GM19463 (cell line): ENCODE measurements around the gene ANKAR.
"Not testable (repeated sequence)": the region's sequence is repeated elsewhere in the genome, so short reads cannot be mapped to it uniquely, and the experiment has no call there.

Source experiments
- ATAC-seq: cut with Tn5 transposase; IDR thresholded peaks from one replicate; pipeline ENCODE4 v1.9.1; 2021; ENCODE audit warnings: mild to moderate bottlenecking, moderate library complexity; ENCODE audit not compliant: unreplicated experiment

ANKAR gene

DNA sequence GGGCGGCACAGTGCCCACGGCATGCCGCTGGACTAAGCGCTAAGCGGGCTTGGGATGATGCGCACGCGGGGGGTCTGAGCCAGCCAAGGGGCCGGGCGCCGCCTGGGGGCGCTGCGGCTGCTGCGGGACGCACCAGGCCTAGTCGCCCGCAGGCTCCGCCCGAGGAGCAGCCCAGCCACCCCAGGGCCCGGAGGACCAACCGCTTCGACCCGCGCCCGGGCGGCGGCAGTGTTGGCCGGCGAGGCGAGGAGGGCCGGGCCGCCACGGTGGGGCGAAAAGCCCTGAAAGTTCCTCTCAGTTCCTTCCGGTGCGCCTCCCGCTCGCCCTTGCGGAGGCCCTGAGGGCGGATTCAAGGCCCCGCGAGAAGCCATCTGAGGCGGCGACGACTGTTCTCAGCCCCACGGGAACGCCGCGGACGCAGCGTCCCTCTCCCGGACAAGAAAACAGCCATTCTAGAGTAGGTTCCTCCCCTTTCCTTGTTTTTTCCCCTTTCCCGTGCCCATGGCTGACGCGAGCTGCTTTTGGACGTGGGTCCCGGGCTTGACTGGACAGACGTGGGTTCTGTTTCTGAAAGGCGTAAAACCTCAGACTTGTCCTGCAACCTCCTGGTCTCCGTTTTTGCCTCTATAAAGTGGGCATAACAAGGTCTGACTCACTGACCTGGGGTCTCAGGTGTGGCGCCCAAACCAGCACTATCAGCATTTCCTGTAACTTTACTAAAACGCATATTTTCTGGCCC lies at the start of gene ANKAR:
TSS of gene ANKAR (plus strand) at position 297 of the 739 bp plus-strand sequence. CDS start 1,821 bp downstream, outside the sequence.
- ATAC-seq = peak; percentile 93

GRCh38 chr2:189625636-189626035 lies 48.8 kb upstream of the ANKAR start:
- ATAC-seq = no peak

GRCh38 chr2:189627789-189628188 lies 46.7 kb upstream of the ANKAR start:
- no peak for ATAC-seq

DNA sequence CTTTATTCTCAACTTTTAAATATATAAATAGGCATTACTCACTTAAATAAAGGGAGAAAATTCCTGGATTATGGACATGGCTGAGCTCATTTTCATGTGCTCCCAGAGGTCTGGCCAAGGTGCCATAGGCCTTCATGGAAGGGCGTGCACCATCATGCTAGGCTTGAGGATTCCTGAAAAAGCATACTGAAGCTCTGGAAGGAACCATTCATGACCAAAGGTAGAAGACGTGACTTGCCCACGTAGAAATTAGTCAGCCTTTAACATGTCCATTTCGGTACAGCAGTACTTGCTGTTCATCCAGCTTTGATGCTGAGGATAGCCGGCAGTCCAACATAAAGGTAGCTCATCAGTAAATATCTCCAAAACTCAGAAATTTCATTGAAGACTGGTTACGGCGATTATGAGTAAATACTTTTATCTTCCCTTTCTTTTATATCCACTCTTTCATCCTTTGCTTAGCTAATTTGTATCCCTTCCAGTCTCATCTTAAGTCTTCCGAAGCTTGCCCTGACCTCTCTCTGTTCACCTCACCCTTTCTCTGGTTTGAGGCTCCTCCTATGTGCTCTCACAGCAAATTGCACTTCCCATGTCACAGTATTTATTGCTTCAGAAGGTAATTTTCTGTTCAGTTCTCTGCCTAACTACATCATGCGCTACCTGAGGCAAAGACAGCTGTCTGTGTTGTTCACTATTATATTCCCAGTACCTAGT lies 45.5 kb upstream of the ANKAR start:
- ATAC-seq = no peak

DNA sequence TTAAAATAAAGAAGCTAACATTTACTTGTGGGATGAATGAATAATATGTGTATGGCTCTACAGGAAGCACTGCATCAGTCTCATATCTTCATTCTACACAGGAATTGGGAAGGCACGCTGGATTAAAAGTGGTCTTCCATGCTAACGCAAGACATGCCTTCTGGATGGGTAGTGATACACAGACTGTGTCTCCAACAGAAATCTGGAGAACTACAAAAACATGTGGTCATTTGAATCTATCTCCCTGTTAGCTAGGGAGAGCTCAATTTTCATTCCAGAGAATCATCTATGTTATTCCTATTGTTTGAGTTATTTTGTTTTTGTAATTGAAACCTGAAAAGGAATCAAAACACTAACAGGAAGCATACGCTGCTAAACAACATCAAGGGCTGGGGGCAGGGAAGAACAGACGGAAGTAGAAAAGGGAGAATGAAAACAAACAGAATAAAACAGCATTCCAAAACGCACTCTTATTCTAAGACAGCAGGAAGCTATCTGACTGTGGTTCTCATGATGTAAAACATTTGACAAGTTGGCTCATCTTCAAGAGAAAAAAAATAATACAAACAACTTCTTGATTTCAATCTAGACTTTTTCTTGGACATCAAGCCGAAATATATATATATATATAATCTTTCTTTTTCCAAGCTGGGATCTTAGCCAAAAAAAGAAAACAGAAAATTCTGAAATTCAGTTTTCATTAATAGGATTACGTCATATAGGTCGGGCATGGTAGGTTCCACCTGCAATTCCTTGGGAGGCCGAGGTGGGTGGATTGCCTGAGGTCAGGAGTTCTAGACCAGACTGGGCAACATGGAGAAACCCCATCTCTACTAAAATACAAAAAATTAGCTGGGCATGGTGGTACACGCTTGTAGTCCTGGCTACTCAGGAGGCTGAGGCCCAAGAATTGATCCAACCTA lies 44.7 kb upstream of the ANKAR start:
- no peak for ATAC-seq

DNA sequence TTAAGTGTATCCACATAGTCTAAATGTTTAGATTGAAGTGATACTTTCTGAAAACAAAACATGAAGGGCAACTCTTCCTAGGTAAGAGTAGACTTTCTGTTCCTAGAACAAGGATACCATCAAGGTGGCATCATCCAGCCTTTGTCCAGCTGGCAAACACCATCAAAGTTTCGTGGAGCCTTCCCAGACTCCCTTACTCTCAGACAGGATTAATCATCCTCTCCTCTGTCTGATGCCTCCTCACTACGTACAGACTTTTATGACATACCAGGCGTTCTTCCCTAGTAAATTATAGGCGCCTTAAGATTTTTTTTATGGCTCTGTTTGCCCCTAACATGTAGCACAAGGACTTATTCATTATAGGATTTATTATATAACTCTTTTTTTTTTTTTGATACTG lies 42.6 kb upstream of the ANKAR start:
- no peak for ATAC-seq

DNA sequence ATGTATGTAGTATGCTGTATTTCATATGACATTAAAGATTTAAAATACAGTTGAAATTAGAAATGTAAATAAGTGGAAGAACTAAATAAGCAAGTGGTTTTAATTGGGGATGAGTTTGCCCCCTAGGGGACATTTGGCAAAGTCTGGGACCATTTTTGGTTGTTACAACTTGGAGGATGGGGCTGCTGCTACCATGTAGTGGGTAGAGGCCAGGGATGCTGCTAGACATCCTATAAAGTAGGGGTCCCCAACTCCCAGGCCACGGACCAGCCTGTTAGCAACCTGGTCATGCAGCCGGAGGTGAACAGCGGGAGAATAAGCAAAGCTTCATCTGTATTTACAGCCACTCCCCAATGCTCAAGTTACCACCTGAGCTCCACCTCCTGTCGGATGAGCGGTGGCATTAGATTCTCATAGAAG lies 41.1 kb upstream of the ANKAR start:
- no peak for ATAC-seq

DNA sequence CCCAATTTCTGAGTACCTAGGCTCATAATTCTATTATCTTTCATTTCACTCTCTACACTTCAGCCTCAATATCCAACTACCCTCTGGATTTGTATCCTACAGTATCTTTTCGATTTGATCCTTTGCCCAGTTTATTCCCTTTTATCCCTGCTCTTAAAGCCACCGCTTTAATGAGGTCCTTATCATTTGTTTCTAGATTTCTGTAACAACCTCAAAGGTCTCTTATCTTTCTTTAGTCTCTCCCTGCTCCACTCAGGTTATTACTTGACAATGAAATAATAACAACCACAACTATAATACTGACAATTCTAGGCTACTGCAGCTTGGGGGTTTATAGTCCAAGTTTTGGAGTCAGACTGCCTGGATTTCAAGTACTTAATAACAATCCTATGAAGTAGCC lies 39.1 kb upstream of the ANKAR start:
- no peak for ATAC-seq

GRCh38 chr2:189638301-189639006 lies 36.0 kb upstream of the ANKAR start:
- ATAC-seq = no peak

- ATAC-seq = no peak
Measured at GRCh38 chr2:189639007-189639609, 35.4 kb upstream of the ANKAR start.

GRCh38 chr2:189641002-189641401 lies 33.5 kb upstream of the ANKAR start:
- no peak for ATAC-seq

GRCh38 chr2:189641590-189641989 lies 32.9 kb upstream of the ANKAR start:
- ATAC-seq = no peak

DNA sequence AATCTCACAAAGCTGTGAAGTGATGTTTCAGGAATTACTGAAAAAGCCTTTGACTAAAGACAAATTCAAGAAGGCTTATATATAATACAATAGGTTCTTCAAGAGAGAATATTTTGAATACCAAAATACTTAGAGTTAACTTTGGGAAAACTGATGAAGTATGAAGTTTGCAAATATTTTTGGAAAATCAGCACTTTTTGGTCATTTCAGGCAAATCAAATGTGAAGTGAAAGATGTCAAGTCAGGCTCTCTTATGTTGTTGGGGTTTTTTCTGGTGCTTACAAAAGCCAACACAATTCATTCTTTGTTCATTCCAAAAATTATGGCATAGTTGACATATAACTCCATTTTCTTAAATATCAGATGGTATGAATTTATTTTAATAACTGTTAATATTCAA lies 27.9 kb upstream of the ANKAR start:
- no peak for ATAC-seq

DNA sequence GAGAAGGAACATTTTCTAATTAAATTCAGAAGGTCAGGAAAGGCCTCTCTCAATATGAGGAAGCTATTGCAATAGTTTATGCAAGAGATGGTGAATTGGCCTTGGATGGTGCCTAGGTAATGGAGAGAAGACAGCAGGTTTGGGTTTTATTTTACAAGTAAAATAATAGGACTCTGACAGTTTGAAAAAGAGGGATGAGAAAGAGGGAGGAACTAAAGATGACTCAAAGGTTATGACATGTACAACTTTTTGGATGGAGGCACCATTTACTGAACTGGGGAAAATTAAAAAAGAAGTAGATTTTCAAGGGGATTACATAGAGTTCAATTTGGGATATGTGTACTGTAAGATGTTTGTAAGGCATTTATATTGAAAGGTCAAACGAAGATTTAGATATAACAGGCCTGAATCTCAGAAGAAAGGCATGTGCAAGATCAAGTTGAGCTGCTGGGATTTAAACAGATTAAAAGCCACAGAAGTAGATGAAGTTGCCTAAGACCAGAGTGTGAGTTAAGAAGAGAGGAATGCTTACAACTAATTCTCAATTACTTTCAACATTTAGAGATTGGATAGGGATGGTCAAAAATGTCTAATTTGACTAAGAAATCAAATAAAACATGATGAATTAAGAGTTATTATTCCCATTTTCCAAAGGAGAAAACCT lies 25.5 kb upstream of the ANKAR start:
- ATAC-seq = no peak

DNA sequence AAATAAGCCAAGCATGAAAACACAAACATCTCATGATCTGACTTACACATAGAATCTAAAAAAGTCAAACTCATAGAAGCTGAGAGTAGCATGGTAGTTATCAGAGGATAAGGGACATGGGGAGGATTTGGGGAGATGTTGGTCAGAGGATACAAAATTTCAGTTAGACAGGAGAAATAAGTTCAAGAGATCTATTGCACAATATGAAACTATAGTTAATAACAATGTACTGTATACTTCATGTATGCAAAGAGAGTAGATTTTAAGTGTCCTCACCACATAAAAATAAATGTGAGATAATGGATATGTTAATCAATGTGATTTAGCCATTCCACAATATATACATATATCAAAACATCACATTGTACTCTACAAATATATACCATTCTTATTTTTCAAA lies 23.2 kb upstream of the ANKAR start:
- no peak for ATAC-seq

- not testable (repeated sequence) for ATAC-seq
Measured at GRCh38 chr2:189653464-189653863, 21.0 kb upstream of the ANKAR start.

- no peak for ATAC-seq
Measured at GRCh38 chr2:189654641-189655040, 19.8 kb upstream of the ANKAR start.

DNA sequence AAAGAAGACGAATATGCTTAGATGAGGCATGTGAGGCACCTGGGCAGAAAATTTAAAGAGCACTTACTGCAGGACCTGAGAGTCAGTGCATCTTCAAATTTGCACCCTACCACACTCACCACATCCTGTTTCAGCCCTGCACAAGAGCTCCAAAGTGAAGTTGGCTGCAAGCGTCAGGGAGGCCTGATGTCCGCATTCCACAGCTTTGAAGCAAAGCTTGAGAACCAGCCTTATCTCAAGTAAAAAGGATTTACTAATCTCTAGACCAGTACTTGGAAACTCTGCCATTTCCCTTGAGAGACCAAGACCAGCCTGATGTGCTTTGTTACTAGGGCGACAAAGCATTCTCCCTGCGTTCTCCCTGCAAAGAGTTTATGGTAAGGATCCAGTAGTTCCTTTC lies 16.6 kb upstream of the ANKAR start:
- ATAC-seq = peak; percentile 40

DNA sequence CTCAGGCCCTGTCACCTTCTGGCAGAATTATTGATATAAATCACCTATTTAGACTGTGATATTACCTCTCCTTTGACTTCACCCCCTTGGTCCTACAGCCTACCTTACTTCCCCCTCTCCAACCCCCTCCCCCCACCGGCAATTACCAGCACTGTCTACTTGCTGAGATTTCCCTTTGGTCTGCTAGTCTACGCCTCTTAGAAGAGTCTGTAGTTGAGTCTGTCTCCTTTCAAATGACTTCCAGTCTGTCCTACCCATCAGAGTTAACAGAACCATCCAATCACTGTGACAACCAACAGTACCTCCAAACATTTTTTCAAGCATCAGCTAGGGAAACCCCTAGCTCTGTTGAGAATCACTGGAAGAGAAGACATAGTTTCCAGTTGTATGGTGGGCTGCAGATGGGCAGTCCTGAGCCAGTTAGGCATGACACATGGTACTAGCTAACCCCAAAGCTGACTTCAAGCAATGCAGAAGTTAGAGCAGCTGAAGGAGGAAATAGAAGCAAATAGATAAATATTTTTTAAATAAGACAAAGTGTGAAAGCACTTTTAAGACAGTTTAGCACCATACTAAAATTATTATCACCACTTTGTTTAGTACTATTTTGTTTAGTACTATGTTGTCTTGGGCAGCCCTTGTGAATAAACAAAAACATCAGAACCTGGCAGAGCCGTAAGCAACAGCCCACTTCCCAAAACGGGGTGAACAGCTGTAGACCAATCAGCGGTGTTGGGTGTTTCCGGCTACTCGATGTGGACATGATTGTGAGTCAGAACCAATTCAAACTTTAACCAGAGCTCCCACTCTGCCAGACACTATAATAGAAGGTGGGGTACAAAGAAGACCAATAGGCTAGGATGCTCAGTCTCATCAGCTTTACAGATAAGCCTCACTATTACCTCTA lies 15.9 kb upstream of the ANKAR start:
- ATAC-seq = no peak
